A673 (cell line): ENCODE measurements around the gene CDAN1. TPM values are rescaled to one million over a fixed set of nuclear protein-coding genes. Genes with fewer than 3 reads are reported as not detected.

ENCODE experiments used
- BruUV-seq: library from RNA; stranded (reverse); fragments of 400-500 nt; replicated peaks from 2 replicates; lab custom pipeline; 2021; lab: Mats Ljungman, UMichigan
- CTCF ChIA-PET: fragments of 300-600 bp; sonication (Branson Sonifier 250); formaldehyde crosslinking; loops from one replicate; lab custom pipeline; 2022; ENCODE audit warnings: antibody characterized with exemption; lab: Charles Lee
- POLR2A ChIA-PET: fragments of 300-600 bp; sonication (Branson Sonifier 250); formaldehyde crosslinking; loops from one replicate; lab custom pipeline; 2022; ENCODE audit warnings: antibody characterized with exemption; ENCODE audit not compliant: low non-redundant PET; lab: Charles Lee
- DNase-seq: peaks from one replicate; pipeline ENCODE4 v3.0.0-alpha.2; 2015; ENCODE audit warnings: low spot score
- H3K27ac ChIP-seq: fragments of 200-600 bp; sonication (generic); 2 replicates; pipeline ENCODE4 v1.5.1; 2016; ENCODE audit warnings: mixed run types, low read depth, mild to moderate bottlenecking, mixed read lengths, antibody characterized with exemption, low read length; ENCODE audit not compliant: poor library complexity, severe bottlenecking
- H3K27me3 ChIP-seq: fragments of 200-600 bp; sonication (generic); replicated peaks from 2 replicates; pipeline ENCODE4 v1.6.1; 2017; ENCODE audit warnings: mixed run types, low read depth, mild to moderate bottlenecking, mixed read lengths, antibody characterized with exemption, low read length; ENCODE audit not compliant: insufficient read depth, poor library complexity
- H3K36me3 ChIP-seq: fragments of 200-600 bp; sonication (generic); 2 replicates; pipeline ENCODE4 v1.6.1; 2016; ENCODE audit warnings: mixed run types, mild to moderate bottlenecking, mixed read lengths, antibody characterized with exemption, low read length; ENCODE audit not compliant: insufficient read depth, poor library complexity, severe bottlenecking
- H3K4me1 ChIP-seq: fragments of 200-600 bp; sonication (generic); 2 replicates; pipeline ENCODE4 v1.6.1; 2017; ENCODE audit warnings: mixed run types, mild to moderate bottlenecking, mixed read lengths, antibody characterized with exemption, low read length; ENCODE audit not compliant: insufficient read depth, poor library complexity, severe bottlenecking
- H3K4me3 ChIP-seq: fragments of 200-600 bp; sonication (generic); 2 replicates; pipeline ENCODE4 v1.5.1; 2016; ENCODE audit warnings: low read depth, mixed run types, mild to moderate bottlenecking, mixed read lengths, low read length; ENCODE audit not compliant: poor library complexity, severe bottlenecking
- H3K9me3 ChIP-seq: fragments of 200-600 bp; sonication (generic); 2 replicates; pipeline ENCODE4 v1.6.1; 2016; ENCODE audit warnings: mixed run types, low read depth, mild to moderate bottlenecking, mixed read lengths, antibody characterized with exemption, low read length; ENCODE audit not compliant: poor library complexity, severe bottlenecking
- EZH2 ChIP-seq: fragments of 200-600 bp; sonication (generic); IDR thresholded peaks from 2 replicates; pipeline ENCODE4 v1.6.1; 2017; ENCODE audit warnings: borderline replicate concordance, low read depth, mild to moderate bottlenecking, mixed read lengths, antibody characterized with exemption, low read length; ENCODE audit not compliant: poor library complexity, severe bottlenecking
- intact Hi-C: fragments of 100-400 bp; cut with micrococcal nuclease; formaldehyde crosslinking; loops from one replicate; pipeline ENCODE4 v1.10.0; 2022; ENCODE audit not compliant: unreplicated experiment
- total RNA-seq: library from RNA; stranded (reverse); gene quantifications from 2 replicates; pipeline ENCODE4 v1.2.3, GENCODE V29; 2021
- TF ChIP-seq, protein P1 (sequence below): fragments of 300-800, 200-600 bp; sonication (generic); conservative IDR thresholded peaks from 2 replicates; pipeline ENCODE4 v1.5.1; 2017; ENCODE audit warnings: low read depth, mild to moderate bottlenecking, antibody characterized with exemption, low read length, moderate library complexity, mixed read lengths

The CDAN1 gene
- total RNA-seq, 1 experiment from 2014 or later: 29.5 TPM

DNA sequence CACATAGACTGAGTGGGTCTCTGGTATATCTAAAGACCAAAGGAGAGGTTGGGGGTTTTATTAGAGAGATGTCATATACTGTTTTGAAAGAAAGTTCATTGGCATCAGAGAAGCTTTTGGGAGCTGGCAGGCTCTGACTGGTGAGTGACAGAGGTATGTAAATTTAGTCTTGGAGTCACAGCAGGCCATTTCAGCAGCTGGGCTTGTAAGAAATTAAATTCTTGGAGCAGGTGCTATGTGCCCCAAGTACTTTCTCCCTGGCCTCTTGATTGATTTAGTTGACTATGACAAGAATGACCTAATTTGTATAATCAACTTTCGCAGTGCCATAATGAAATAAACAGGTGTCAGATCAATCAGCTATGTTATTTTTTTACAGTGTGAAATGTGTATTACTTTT is 47.8 kb upstream of the CDAN1 start:
- H3K27me3 ChIP-seq: no peaks in the 10 kb centered on the region
- ChIA-PET POLR2A (no interaction called here), CTCF (no interaction called here)
- no TSS peak for BruUV-seq
- H3K9me3 ChIP-seq: no peaks in the 10 kb centered on the region
- no peaks in the 10 kb centered on the region for H3K4me1 ChIP-seq
- no peak overlapping the region for H3K4me3 ChIP-seq
- no peak overlapping the region for H3K27ac ChIP-seq
- intact Hi-C loops: no loop called here
- DNase-seq: no peak
- TF ChIP-seq, protein P1, sequence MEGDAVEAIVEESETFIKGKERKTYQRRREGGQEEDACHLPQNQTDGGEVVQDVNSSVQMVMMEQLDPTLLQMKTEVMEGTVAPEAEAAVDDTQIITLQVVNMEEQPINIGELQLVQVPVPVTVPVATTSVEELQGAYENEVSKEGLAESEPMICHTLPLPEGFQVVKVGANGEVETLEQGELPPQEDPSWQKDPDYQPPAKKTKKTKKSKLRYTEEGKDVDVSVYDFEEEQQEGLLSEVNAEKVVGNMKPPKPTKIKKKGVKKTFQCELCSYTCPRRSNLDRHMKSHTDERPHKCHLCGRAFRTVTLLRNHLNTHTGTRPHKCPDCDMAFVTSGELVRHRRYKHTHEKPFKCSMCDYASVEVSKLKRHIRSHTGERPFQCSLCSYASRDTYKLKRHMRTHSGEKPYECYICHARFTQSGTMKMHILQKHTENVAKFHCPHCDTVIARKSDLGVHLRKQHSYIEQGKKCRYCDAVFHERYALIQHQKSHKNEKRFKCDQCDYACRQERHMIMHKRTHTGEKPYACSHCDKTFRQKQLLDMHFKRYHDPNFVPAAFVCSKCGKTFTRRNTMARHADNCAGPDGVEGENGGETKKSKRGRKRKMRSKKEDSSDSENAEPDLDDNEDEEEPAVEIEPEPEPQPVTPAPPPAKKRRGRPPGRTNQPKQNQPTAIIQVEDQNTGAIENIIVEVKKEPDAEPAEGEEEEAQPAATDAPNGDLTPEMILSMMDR: no peak
- no peak for TF ChIP-seq EZH2
- no peaks in the 10 kb centered on the region for H3K36me3 ChIP-seq

DNA sequence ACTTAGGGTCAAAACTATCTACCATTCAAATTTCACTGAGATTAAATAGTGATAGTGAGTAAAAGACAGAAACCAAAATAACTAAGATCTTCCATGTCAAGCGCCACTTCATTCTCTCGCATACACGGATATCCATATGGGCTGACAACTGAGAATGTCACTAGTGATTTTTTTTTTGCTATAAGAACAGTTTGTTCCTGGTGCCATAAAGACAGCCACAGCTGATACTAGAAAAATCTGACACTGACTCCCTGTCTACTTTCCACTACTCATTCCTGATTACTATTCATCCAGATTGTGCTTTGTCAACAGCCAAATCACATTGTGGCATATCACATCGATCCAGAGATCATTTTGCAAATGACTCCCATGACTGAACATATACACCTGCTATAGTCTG is 45.8 kb upstream of the CDAN1 start:
- POLR2A ChIA-PET: no interaction called here
- BruUV-seq: no TSS peak
- H3K9me3 ChIP-seq: no peaks in the 10 kb centered on the region
- H3K27me3 ChIP-seq: no peaks in the 10 kb centered on the region
- no peak overlapping the region for H3K27ac ChIP-seq
- DNase-seq: no peak
- H3K4me1 ChIP-seq: no peaks in the 10 kb centered on the region
- TF ChIP-seq, protein P1: no peak
- TF ChIP-seq EZH2: no peak
- intact Hi-C loops: no loop called here
- H3K36me3 ChIP-seq: no peaks in the 10 kb centered on the region
- no peak overlapping the region for H3K4me3 ChIP-seq
- CTCF ChIA-PET: no interaction called here

DNA sequence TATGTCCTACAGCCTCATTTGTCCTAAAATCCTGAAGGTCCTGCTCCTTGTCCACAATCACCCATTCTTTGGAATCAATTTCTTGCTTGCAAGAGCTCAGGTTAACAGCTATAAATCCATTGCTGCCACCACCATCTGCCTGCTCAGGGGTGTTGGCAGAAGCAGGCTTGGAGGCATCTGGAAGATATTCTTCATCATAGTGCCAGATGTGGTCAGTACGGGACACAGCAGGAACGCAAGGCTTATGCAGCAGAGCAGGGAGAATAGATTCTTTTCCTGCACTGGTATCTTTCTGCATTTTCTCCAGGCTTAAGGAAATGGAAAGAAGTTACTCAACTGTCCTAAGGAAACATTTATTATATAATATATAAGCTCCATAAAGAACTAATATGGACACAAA is 38.5 kb upstream of the CDAN1 start:
- no TSS peak for BruUV-seq
- Histone ChIP-seq H3K4me3 (no peak overlapping the region), H3K36me3 (peaks cover 3% of the 10 kb centered on the region), H3K27ac (no peak overlapping the region), H3K9me3 (no peaks in the 10 kb centered on the region), H3K27me3 (no peaks in the 10 kb centered on the region), H3K4me1 (no peaks in the 10 kb centered on the region)
- TF ChIP-seq EZH2: no peak
- TF ChIP-seq, protein P1: no peak
- ChIA-PET CTCF (no interaction called here), POLR2A (no interaction called here)
- intact Hi-C loops: no loop called here
- no peak for DNase-seq
